ENCODE measurements around the gene SECTM1.

Gene SECTM1

DNA sequence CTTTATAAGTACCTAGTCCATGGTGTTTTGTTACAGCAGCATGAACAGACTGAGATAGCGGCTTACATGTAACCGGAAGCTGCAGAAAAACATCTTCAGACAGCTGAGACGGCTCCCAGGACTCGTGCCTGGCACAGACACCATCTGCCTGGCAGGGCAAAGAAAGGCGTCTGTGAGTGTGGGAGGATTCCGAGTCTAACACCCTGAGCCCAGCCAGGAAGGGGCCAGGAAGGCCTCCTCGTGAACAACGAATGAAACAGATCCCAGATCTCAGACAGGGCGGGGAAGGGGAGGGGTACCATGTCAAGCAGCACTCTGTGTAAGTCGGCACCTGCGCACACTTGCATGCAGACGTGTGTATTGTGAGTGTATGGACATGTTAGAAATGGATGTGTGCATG, 55.7 kb downstream of the SECTM1 start:
- DNase-seq, result no peak

DNA sequence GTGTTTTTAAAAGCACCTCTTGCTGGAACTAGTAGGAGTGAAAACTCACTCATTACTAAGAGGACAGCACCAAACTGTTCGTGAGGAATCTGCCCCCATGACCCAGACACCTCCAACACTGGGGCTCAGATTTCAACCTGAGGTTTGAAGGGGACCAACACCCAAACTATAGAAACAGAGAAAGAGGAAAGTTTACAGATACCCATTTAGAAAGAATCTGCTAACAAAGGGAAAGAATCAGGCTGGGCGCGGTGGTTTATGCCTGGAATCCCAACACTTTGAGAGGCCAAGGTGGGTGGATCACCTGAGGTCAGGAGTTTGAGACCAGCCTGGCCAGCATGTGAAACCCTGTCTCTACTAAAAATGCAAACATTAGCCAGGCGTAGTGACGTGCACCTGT, 56.6 kb downstream of the SECTM1 start:
- DNase-seq, result no peak

DNA sequence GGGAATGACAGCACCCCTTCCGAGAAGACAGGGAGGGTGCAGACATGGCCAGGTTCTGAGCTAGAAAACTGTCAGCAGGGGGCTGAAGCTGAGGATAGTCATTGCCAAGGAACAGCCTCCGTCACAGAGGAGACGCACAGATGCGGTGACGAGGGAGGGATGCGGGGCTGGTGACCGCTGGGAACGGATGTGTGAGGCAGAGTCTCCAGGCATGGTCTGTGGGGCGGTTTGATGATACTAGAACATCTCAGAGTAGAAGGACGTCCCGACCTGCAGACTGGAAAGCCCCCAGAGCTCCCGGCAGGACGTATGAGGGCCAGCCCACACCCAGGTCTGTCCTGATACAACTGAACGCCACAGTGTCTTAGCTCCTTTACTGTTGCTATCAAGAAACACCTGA, 58.2 kb downstream of the SECTM1 start:
- no peak for DNase-seq

DNA sequence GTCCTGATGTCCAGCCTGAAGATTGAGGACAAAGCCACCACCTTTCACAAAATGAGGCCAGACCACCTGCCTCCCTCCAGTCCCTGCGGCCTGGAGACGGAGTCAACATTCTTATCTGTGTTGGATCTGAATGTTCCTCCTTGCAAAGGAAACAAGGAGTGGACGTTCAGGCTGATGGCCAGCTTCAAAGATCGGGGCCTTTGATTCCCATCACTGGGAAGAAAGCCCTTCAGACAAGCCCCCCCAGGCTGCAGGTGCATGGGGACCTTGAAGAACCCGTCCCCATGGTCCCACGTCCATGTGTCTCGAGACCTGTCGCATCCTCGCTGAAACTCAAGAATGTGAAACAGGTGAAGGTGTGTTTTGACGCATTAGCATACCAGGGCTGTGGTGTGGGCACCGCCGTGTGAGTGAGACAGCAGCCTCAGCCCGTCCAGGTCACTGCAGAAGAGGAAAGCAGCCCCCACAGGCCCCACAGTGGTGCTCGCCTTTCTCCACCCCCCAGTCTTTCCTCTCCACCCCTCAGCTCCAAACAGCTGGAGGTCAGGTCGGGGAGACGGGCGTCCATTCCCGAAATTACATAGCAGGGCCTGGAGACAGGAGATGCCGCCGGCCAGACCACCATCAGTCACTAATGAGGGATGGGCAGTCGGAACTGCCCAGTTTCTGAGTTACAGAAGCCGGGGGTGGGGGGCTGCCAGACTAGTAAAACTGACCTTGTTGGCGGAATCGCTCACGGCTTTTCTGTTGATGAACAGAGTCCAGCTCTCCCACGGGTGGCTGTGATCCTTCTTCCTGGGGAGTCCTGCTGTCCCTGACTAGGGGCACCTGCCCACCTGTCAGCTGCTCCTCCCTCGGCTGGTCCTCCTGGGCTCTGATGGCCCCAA, 59.2 kb downstream of the SECTM1 start:
- DNase-seq, result no peak

DNA sequence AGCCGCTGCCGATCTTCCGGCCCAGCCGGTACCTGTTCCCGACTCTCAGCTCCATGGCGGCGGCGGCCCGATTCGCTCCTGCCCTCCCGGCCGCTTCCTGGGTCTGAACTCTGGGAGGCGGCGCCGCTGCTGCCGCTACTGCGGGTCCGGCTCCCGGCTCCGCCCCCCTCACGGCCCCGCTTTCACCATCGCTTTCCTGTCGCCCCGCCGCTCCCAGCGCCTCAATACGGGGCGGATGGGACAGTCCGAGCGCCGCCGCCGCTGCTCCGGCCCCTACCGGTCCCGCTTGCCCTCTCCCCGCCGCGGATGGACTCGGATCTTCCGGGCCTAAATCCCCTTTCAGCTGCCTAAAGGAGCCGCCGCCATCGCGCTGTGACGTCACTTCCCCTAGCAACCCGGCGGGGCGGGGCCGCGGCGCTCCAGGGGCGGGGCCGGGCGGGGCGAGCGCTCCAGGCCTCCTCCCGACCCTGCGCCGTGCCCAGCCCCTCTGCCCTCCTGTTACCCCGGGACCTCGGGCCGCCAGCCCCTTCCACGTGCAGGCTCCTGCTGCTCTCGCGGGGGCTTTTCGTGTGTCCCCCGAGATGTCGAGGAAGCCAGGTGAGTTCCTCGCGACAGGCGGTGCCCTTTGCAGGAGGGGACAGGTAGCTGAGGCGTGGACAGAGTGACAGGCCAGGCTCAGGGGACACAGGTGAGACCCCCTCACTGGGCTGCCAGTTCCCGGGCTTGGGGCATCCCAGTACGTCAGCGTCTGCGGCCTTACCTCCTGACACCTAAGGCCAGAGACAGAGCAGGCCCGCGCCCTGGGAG, 60.0 kb downstream of the SECTM1 start, which contains the start of gene CSNK1D:
TSS of gene CSNK1D (minus strand) at position 374 of the 807 bp plus-strand sequence. CDS start at position 55, 319 bp downstream.
- peak; percentile 93 for DNase-seq

DNA sequence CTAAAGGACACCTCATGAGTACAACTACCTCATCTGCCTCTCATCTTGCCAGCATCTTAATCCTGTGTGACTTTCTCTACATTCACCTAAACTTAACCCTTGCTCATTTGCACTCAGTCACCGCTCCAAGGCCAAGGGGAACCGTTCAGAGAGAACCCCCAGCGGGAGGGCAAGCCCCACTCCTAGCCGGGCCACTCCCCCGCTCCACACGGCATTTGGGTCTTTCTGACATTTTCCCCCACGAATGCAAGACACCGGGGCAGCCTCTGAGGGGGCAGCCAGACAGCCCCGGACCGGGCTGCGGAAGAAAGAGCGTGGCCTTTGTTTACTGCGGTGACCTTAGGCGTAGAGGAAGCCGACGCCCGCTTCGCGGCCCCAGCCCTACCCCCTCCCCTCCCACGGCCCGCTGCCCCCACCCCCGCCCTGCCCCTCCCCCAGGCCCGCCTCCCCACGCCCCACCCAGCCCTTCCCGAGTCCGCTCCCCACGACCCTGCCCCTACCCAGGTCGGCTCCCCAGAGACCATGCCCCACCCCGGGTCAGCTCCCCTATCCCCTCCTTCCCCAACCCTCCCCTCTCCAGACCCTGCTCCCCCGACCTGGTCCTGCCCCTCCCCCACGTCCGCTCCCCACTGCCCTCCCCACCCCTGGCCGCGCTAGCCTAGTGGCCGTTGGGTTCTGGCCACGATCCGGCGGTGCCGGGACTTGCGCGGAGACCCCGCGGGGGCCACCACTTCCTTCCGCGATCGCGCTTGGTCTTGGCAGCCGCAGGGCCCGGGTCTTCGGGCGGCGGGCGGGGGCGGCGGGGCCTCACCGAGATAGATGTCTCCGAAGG, 60.9 kb downstream of the SECTM1 start:
- DNase-seq, result peak; percentile 53

DNA sequence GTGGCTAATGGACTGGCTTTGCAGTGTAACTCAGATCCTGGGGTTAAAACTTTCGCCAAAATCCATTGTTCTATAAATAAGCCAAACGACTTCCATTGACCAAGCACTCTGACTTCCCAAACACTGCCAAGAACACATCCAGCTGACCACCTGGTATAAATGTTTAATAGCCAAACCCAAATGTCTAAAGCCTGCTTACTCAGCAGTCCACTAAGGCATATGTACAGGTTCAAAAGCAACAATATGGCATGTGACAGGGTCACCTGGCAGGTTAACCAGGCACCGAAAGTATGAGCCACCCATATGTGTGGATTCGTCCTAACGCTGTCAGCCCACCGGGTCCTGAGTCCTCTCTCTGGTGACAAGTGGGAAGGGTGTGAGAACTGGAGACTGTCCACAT, 62.2 kb downstream of the SECTM1 start:
- no peak for DNase-seq

Measured in activated CD4-positive, CD25-positive, alpha-beta regulatory T cell treated with anti-CD3 and anti-CD28 coated beads, Interleukin-2, amount 50 U/mL, for 72 hours (primary cell).